Omental fat pad (tissue), 4 donors: ENCODE data around the gene ACAD11. TPM values are rescaled to one million over a fixed set of nuclear protein-coding genes. Genes with fewer than 3 reads are reported as not detected.
"Not testable (repeated sequence)": the region's sequence is repeated elsewhere in the genome, so short reads cannot be mapped to it uniquely, and the experiment has no call there.

Source experiments
- ATAC-seq: fragments of 150-250 bp; one replicate; pipeline ENCODE4 v1.9.1; 2016; ENCODE audit warnings: mild to moderate bottlenecking, moderate library complexity; ENCODE audit not compliant: low FRiP score
- DNase-seq: peaks from one replicate; pipeline ENCODE4 v3.0.0-alpha.2; 2019; ENCODE audit warnings: low spot score
- CTCF ChIP-seq, 3 donors: fragments of 450-650 bp; IDR thresholded peaks; one replicate each; pipeline ENCODE4 v1.5.1; 2016 to 2017; ENCODE audit warnings: antibody characterized with exemption in 3 of 3, mild to moderate bottlenecking in 3 of 3, moderate library complexity in 2 of 3
- total RNA-seq, 4 donors: library from RNA; depleted of rRNA; stranded (reverse); fragments of >200 nt; gene quantifications; one replicate each; pipeline ENCODE4 v1.1.0, GENCODE V29; 2016

ACAD11 gene
- total RNA-seq, 4 donors from 2014 or later: 25.7 to 41.3 (median 35.8) TPM

GRCh38 chr3:132625613-132626012, 34.0 kb downstream of the ACAD11 start:
- TF ChIP-seq CTCF (IDR thresholded peaks at IDR 0.05): no peak
- ATAC-seq: no peak
- DNase-seq: no peak

GRCh38 chr3:132624790-132625189, 34.8 kb downstream of the ACAD11 start:
- DNase-seq (no peak), ATAC-seq (no peak)
- TF ChIP-seq CTCF (IDR thresholded peaks at IDR 0.05): no peak

GRCh38 chr3:132623646-132624045, 36.0 kb downstream of the ACAD11 start:
- TF ChIP-seq CTCF (IDR thresholded peaks at IDR 0.05): no peak
- DNase-seq (no peak), ATAC-seq (no peak)

- no peak for DNase-seq
- TF ChIP-seq CTCF (IDR thresholded peaks at IDR 0.05): no peak
- ATAC-seq: no peak
Measured at GRCh38 chr3:132622761-132623160, 36.8 kb downstream of the ACAD11 start.

- DNase-seq (no peak), ATAC-seq (no peak)
- no peak for TF ChIP-seq CTCF (IDR thresholded peaks at IDR 0.05)
Measured at GRCh38 chr3:132622148-132622547, 37.5 kb downstream of the ACAD11 start.

- ATAC-seq (no peak), DNase-seq (no peak)
- no peak for TF ChIP-seq CTCF (IDR thresholded peaks at IDR 0.05)
Measured at GRCh38 chr3:132616780-132617179, 42.8 kb downstream of the ACAD11 start.

GRCh38 chr3:132615881-132616280, 43.7 kb downstream of the ACAD11 start:
- DNase-seq: no peak
- no peak for ATAC-seq
- TF ChIP-seq CTCF (IDR thresholded peaks at IDR 0.05): no peak

GRCh38 chr3:132615301-132615700, 44.3 kb downstream of the ACAD11 start:
- not testable (repeated sequence) for ATAC-seq, DNase-seq

- ATAC-seq, DNase-seq: not testable (repeated sequence)
Measured at GRCh38 chr3:132606620-132607019, 53.0 kb downstream of the ACAD11 start.
